Parathyroid adenoma (tissue), 2 donors: ENCODE data around the gene OR2J2.
"Not testable (repeated sequence)": the region's sequence is repeated elsewhere in the genome, so short reads cannot be mapped to it uniquely, and the experiment has no call there.

Experiments used
- H2AFZ ChIP-seq: fragments of 300-600 bp; sonication (generic); one replicate; pipeline ENCODE4 v1.7.0; 2017; ENCODE audit warnings: antibody characterized with exemption, mild to moderate bottlenecking
- H3K27ac ChIP-seq: fragments of 300-600 bp; sonication (generic); one replicate; pipeline ENCODE4 v1.7.0; 2017
- H3K27me3 ChIP-seq: fragments of 300-600 bp; sonication (generic); one replicate; pipeline ENCODE4 v1.7.0; 2017; ENCODE audit warnings: low read length; ENCODE audit not compliant: control insufficient read depth, insufficient read depth
- H3K36me3 ChIP-seq: fragments of 300-600 bp; sonication (generic); one replicate; pipeline ENCODE4 v1.7.0; 2017; ENCODE audit warnings: low read length; ENCODE audit not compliant: control insufficient read depth, insufficient read depth
- H3K4me1 ChIP-seq: fragments of 300-600 bp; sonication (generic); one replicate; pipeline ENCODE4 v1.7.0; 2017; ENCODE audit warnings: control low read depth
- H3K4me2 ChIP-seq: fragments of 300-600 bp; sonication (generic); one replicate; pipeline ENCODE4 v1.7.0; 2017; ENCODE audit warnings: low read length
- H3K4me3 ChIP-seq: fragments of 300-600 bp; sonication (generic); one replicate; pipeline ENCODE4 v1.7.0; 2017; ENCODE audit warnings: low read depth, low read length
- H3K79me2 ChIP-seq: fragments of 300-600 bp; sonication (generic); one replicate; pipeline ENCODE4 v1.7.0; 2017; ENCODE audit warnings: control low read depth
- H3K9ac ChIP-seq: fragments of 300-600 bp; sonication (generic); one replicate; pipeline ENCODE4 v1.7.0; 2017; ENCODE audit warnings: mild to moderate bottlenecking
- H3K9me3 ChIP-seq: fragments of 300-600 bp; sonication (generic); one replicate; pipeline ENCODE4 v1.7.0; 2017; ENCODE audit warnings: low read length; ENCODE audit not compliant: control insufficient read depth
- CTCF ChIP-seq: fragments of 300-600 bp; sonication (generic); IDR thresholded peaks from one replicate; pipeline ENCODE4 v1.7.0; 2017; ENCODE audit warnings: antibody characterized with exemption, mild to moderate bottlenecking
- donor health status: primary hyperparathyroidism.

Gene OR2J2

GRCh38 chr6:29141606-29142005 is 29.1 kb upstream of the OR2J2 start:
- H3K27ac ChIP-seq, result no peak overlapping the region
- H3K9ac ChIP-seq, result no peak overlapping the region
- H3K4me1 ChIP-seq, result no peaks in the 10 kb centered on the region
- no peak overlapping the region for H2AFZ ChIP-seq
- no peaks in the 10 kb centered on the region for H3K27me3 ChIP-seq
- H3K9me3 ChIP-seq, result no peaks in the 10 kb centered on the region
- H3K4me3 ChIP-seq, result no peak overlapping the region
- TF ChIP-seq CTCF, result no peak
- no peak overlapping the region for H3K4me2 ChIP-seq
- H3K79me2 ChIP-seq, result no peaks in the 10 kb centered on the region
- H3K36me3 ChIP-seq, result no peaks in the 10 kb centered on the region

- Histone ChIP-seq H3K9me3 (no peaks in the 10 kb centered on the region), H3K36me3 (no peaks in the 10 kb centered on the region), H3K4me3 (no peak overlapping the region), H3K79me2 (no peaks in the 10 kb centered on the region), H3K4me2 (no peak overlapping the region), H3K27ac (no peak overlapping the region), H3K27me3 (no peaks in the 10 kb centered on the region), H3K4me1 (no peaks in the 10 kb centered on the region), H2AFZ (no peak overlapping the region), H3K9ac (no peak overlapping the region)
- no peak for TF ChIP-seq CTCF
Observed at GRCh38 chr6:29142309-29142708, 28.4 kb upstream of the OR2J2 start.

- no peak overlapping the region for H3K4me2 ChIP-seq
- H3K27ac ChIP-seq, result no peak overlapping the region
- H3K4me1 ChIP-seq, result no peaks in the 10 kb centered on the region
- no peaks in the 10 kb centered on the region for H3K79me2 ChIP-seq
- H2AFZ ChIP-seq, result no peak overlapping the region
- no peak for TF ChIP-seq CTCF
- H3K4me3 ChIP-seq, result no peak overlapping the region
- H3K9ac ChIP-seq, result no peak overlapping the region
- no peaks in the 10 kb centered on the region for H3K27me3 ChIP-seq
- no peaks in the 10 kb centered on the region for H3K36me3 ChIP-seq
- H3K9me3 ChIP-seq, result no peaks in the 10 kb centered on the region
Observed at GRCh38 chr6:29146179-29146578, 24.5 kb upstream of the OR2J2 start.

GRCh38 chr6:29147074-29147473 is 23.6 kb upstream of the OR2J2 start:
- Histone ChIP-seq H3K4me2 (no peak overlapping the region), H3K4me3 (no peak overlapping the region), H3K4me1 (no peaks in the 10 kb centered on the region), H3K36me3 (no peaks in the 10 kb centered on the region), H3K27me3 (no peaks in the 10 kb centered on the region), H2AFZ (no peak overlapping the region), H3K9ac (no peak overlapping the region), H3K79me2 (no peaks in the 10 kb centered on the region), H3K9me3 (no peaks in the 10 kb centered on the region), H3K27ac (no peak overlapping the region)
- TF ChIP-seq CTCF, result no peak

- not testable (repeated sequence) for H3K9me3 ChIP-seq, H3K4me2 ChIP-seq, H3K27ac ChIP-seq, H3K4me3 ChIP-seq, H3K79me2 ChIP-seq, H3K36me3 ChIP-seq, H3K4me1 ChIP-seq, H3K27me3 ChIP-seq, H3K9ac ChIP-seq, H2AFZ ChIP-seq
Observed at GRCh38 chr6:29149444-29149843, 21.3 kb upstream of the OR2J2 start.
